Skin epidermis (tissue), 12 donors: ENCODE data around the gene LGR6.

Experiments used
- H3K27ac ChIP-seq, 21 experiments: fragments of 200-600 bp; sonication (generic) in 11 of 21; one replicate each; pipeline ENCODE4 v1.5.0; 2020; ENCODE audit warnings: mild to moderate bottlenecking in 3 of 21, inconsistent platforms in 2 of 21, moderate library complexity in 2 of 21
- H3K4me3 ChIP-seq, 7 experiments: fragments of 200-600 bp; sonication (generic) in 2 of 7; one replicate each; pipeline ENCODE4 v1.5.0; 2020; ENCODE audit warnings: inconsistent platforms in 2 of 7, mild to moderate bottlenecking in 2 of 7, moderate library complexity in 1 of 7

Gene LGR6

GRCh38 chr1:202275061-202275770 is 81.6 kb downstream of the LGR6 start:
- no peak overlapping the region for H3K27ac ChIP-seq

GRCh38 chr1:202276081-202276715 is 82.6 kb downstream of the LGR6 start:
- Histone ChIP-seq H3K4me3 (no peak overlapping the region), H3K27ac (no peak overlapping the region)

More at GRCh38 chr1:202275061-202275770, 81.6 kb downstream of the LGR6 start:
- no peak overlapping the region for H3K4me3 ChIP-seq

GRCh38 chr1:202276920-202277319 is 83.3 kb downstream of the LGR6 start:
- Histone ChIP-seq H3K27ac (no peak overlapping the region), H3K4me3 (no peak overlapping the region)

- H3K4me3 ChIP-seq = no peak overlapping the region
- H3K27ac ChIP-seq = no peak overlapping the region
Measured at GRCh38 chr1:202278751-202279150, 85.2 kb downstream of the LGR6 start.

GRCh38 chr1:202279806-202280205 is 86.2 kb downstream of the LGR6 start:
- no peak overlapping the region for H3K27ac ChIP-seq

GRCh38 chr1:202280595-202280994 is 87.0 kb downstream of the LGR6 start:
- no peak overlapping the region for H3K4me3 ChIP-seq
- no peak overlapping the region for H3K27ac ChIP-seq

More at GRCh38 chr1:202279806-202280205, 86.2 kb downstream of the LGR6 start:
- no peak overlapping the region for H3K4me3 ChIP-seq

- Histone ChIP-seq H3K4me3 (no peak overlapping the region), H3K27ac (peak overlapping the region in 1 of 21 experiments; percentile 62)
Measured at GRCh38 chr1:202281316-202282024, 87.9 kb downstream of the LGR6 start.

- H3K4me3 ChIP-seq = no peak overlapping the region
- H3K27ac ChIP-seq = peak overlapping the region in 1 of 21 experiments; percentile 62
Measured at GRCh38 chr1:202282025-202282371, 88.4 kb downstream of the LGR6 start.

- H3K4me3 ChIP-seq = no peak overlapping the region
- peak overlapping the region in 1 of 21 experiments; percentile 62 for H3K27ac ChIP-seq
Measured at GRCh38 chr1:202282596-202283283, 89.1 kb downstream of the LGR6 start.

- Histone ChIP-seq H3K27ac (peak overlapping the region in 1 of 21 experiments; percentile 62), H3K4me3 (no peak overlapping the region)
Measured at GRCh38 chr1:202283379-202283844, 89.8 kb downstream of the LGR6 start.

- Histone ChIP-seq H3K4me3 (no peak overlapping the region), H3K27ac (no peak overlapping the region)
Measured at GRCh38 chr1:202283991-202284390, 90.4 kb downstream of the LGR6 start.

GRCh38 chr1:202285908-202286307 is 92.3 kb downstream of the LGR6 start:
- H3K27ac ChIP-seq = no peak overlapping the region
- H3K4me3 ChIP-seq = no peak overlapping the region

GRCh38 chr1:202286622-202287097 is 93.1 kb downstream of the LGR6 start:
- H3K4me3 ChIP-seq = no peak overlapping the region
- no peak overlapping the region for H3K27ac ChIP-seq

- no peak overlapping the region for H3K27ac ChIP-seq
- no peak overlapping the region for H3K4me3 ChIP-seq
Measured at GRCh38 chr1:202287196-202287595, 93.6 kb downstream of the LGR6 start.

GRCh38 chr1:202288177-202288576 is 94.6 kb downstream of the LGR6 start:
- H3K27ac ChIP-seq = no peak overlapping the region
- H3K4me3 ChIP-seq = no peak overlapping the region

GRCh38 chr1:202289009-202289408 is 95.4 kb downstream of the LGR6 start:
- Histone ChIP-seq H3K27ac (no peak overlapping the region), H3K4me3 (no peak overlapping the region)

GRCh38 chr1:202291001-202291400 is 97.4 kb downstream of the LGR6 start:
- H3K4me3 ChIP-seq = no peak overlapping the region
- H3K27ac ChIP-seq = no peak overlapping the region

- H3K27ac ChIP-seq = no peak overlapping the region
- no peak overlapping the region for H3K4me3 ChIP-seq
Measured at GRCh38 chr1:202291961-202292712, 98.5 kb downstream of the LGR6 start.

GRCh38 chr1:202292773-202293172 is 99.2 kb downstream of the LGR6 start:
- no peak overlapping the region for H3K27ac ChIP-seq
- H3K4me3 ChIP-seq = no peak overlapping the region
